LoVo (cell line): Measurements from ENCODE around the gene MSL1.

Source experiments
- DNase-seq: peaks from one replicate; pipeline ENCODE4 v3.0.0-alpha.2; 2016; ENCODE audit warnings: low spot score

Gene MSL1

GRCh38 chr17:40121181-40122135, at the start of gene MSL1:
Gene MSL1 (plus strand): TSS chr17:40121971. CDS start chr17:40122613, 642 bp downstream.
- DNase-seq, result peak; percentile 79

GRCh38 chr17:40072040-40072734, 49.6 kb upstream of the MSL1 start:
- no peak for DNase-seq

- no peak for DNase-seq
Measured at GRCh38 chr17:40072735-40073346, 48.9 kb upstream of the MSL1 start.

GRCh38 chr17:40073454-40074174, 48.2 kb upstream of the MSL1 start:
- no peak for DNase-seq

GRCh38 chr17:40074175-40074512, 47.6 kb upstream of the MSL1 start:
- no peak for DNase-seq

GRCh38 chr17:40074871-40075200, 46.9 kb upstream of the MSL1 start:
- no peak for DNase-seq

- no peak for DNase-seq
Measured at GRCh38 chr17:40075201-40075941, 46.4 kb upstream of the MSL1 start.

GRCh38 chr17:40075942-40076498, 45.8 kb upstream of the MSL1 start:
- DNase-seq, result no peak

- no peak for DNase-seq
Measured at GRCh38 chr17:40076591-40076990, 45.2 kb upstream of the MSL1 start.

- no peak for DNase-seq
Measured at GRCh38 chr17:40079545-40079944, 42.2 kb upstream of the MSL1 start.

- DNase-seq, result no peak
Measured at GRCh38 chr17:40084477-40084876, 37.3 kb upstream of the MSL1 start.

GRCh38 chr17:40086150-40087044, 35.4 kb upstream of the MSL1 start:
- no peak for DNase-seq

GRCh38 chr17:40087049-40087794, 34.5 kb upstream of the MSL1 start:
- DNase-seq, result no peak

GRCh38 chr17:40087903-40088718, 33.7 kb upstream of the MSL1 start:
- no peak for DNase-seq

- no peak for DNase-seq
Measured at GRCh38 chr17:40089077-40089895, 32.5 kb upstream of the MSL1 start.

- DNase-seq, result no peak
Measured at GRCh38 chr17:40090237-40091119, 31.3 kb upstream of the MSL1 start.
